Kidney (tissue), 14 donors: ENCODE measurements around the gene SLC1A5. TPM values are rescaled to one million over a fixed set of nuclear protein-coding genes. Genes with fewer than 3 reads are reported as not detected.

Source experiments
- DNase-seq, 5 donors: peaks; one replicate each; pipeline ENCODE4 v3.0.0-alpha.2; 2013 to 2020
- FAIRE-seq: peaks from 2 replicates; lab custom pipeline; 2012; peaks lifted over from hg19 to GRCh38; lab: Jason Lieb, UNC
- H3K27ac ChIP-seq, 2 donors: one replicate each; pipeline ENCODE4 v1.7.0; 2013; ENCODE audit warnings: low read depth in 2 of 2, low read length in 2 of 2, inconsistent platforms in 1 of 2
- H3K27me3 ChIP-seq: one replicate; pipeline ENCODE4 v1.7.1; 2013; ENCODE audit warnings: low read length, inconsistent platforms; ENCODE audit not compliant: control insufficient read depth, insufficient read depth
- H3K36me3 ChIP-seq, 3 donors: one replicate each; pipeline versions ENCODE4 v1.7.0 to v1.7.1; 2013; ENCODE audit warnings: low read length in 3 of 3, control low read depth in 1 of 3, inconsistent platforms in 1 of 3; ENCODE audit not compliant: insufficient read depth in 3 of 3, control insufficient read depth in 2 of 3
- H3K4me1 ChIP-seq, 3 donors: one replicate each; pipeline versions ENCODE4 v1.7.0 to v1.7.1; 2013; ENCODE audit warnings: low read length in 3 of 3, inconsistent platforms in 1 of 3, low read depth in 1 of 3; ENCODE audit not compliant: control insufficient read depth in 2 of 3, insufficient read depth in 2 of 3
- H3K4me3 ChIP-seq, 3 donors: one replicate each; pipeline versions ENCODE4 v1.7.0 to v1.8.1; 2013; ENCODE audit warnings: low read length in 3 of 3, control low read depth in 1 of 3, inconsistent platforms in 1 of 3
- H3K9ac ChIP-seq, 3 donors: one replicate each; pipeline versions ENCODE4 v1.7.0 to v1.7.1; 2013; ENCODE audit warnings: low read length in 3 of 3, control low read depth in 1 of 3, inconsistent platforms in 1 of 3
- H3K9me3 ChIP-seq, 3 donors: one replicate each; pipeline versions ENCODE4 v1.7.0 to v1.7.1; 2013; ENCODE audit warnings: low read length in 3 of 3, control low read depth in 1 of 3, inconsistent platforms in 1 of 3; ENCODE audit not compliant: control insufficient read depth in 2 of 3, insufficient read depth in 1 of 3
- CTCF ChIP-seq: IDR thresholded peaks from 3 replicates; pipeline ENCODE4 v1.5.1; 2012; ENCODE audit warnings: mild to moderate bottlenecking, moderate library complexity, borderline replicate concordance; ENCODE audit not compliant: insufficient read depth; ENCODE audit errors: extremely low read depth
- intact Hi-C: fragments of 100-400 bp; cut with DNase I; formaldehyde crosslinking; loops from one replicate; pipeline ENCODE4 v1.11.1; 2022
- polyA plus RNA-seq: library from polyadenylated mRNA; stranded (reverse); fragments of 350-450 nt; fragmentation: Illumina TruSeq; extraction: RNeasy Lipid Tissue Mini Kit (QIAGEN cat#74804); gene quantifications from one replicate; pipeline ENCODE4 v1.2.3, GENCODE V29; 2014; ENCODE audit warnings: low read depth, low replicate concordance; ENCODE audit not compliant: insufficient read depth
- total RNA-seq: library from RNA; stranded (reverse); fragmentation: NEBNext Ultra II Directional; extraction: Animal tissue kit (Norgen Biotek cat#: 25700); gene quantifications from one replicate; pipeline ENCODE4 v1.2.1, GENCODE V29; 2021
- donor health status: control.
- donor health status: control.
- donor health status: control.
- donor health status: control.
- donor health status: control.
- donor health status: DM: yes; HTN: yes; CAD: no.
- donor health status: Normal renal cell carcinoma (clear cell type).

SLC1A5 gene
- total and polyA plus RNA-seq, 2 donors from 2014 or later: 42.1 to 93.9 TPM

DNA sequence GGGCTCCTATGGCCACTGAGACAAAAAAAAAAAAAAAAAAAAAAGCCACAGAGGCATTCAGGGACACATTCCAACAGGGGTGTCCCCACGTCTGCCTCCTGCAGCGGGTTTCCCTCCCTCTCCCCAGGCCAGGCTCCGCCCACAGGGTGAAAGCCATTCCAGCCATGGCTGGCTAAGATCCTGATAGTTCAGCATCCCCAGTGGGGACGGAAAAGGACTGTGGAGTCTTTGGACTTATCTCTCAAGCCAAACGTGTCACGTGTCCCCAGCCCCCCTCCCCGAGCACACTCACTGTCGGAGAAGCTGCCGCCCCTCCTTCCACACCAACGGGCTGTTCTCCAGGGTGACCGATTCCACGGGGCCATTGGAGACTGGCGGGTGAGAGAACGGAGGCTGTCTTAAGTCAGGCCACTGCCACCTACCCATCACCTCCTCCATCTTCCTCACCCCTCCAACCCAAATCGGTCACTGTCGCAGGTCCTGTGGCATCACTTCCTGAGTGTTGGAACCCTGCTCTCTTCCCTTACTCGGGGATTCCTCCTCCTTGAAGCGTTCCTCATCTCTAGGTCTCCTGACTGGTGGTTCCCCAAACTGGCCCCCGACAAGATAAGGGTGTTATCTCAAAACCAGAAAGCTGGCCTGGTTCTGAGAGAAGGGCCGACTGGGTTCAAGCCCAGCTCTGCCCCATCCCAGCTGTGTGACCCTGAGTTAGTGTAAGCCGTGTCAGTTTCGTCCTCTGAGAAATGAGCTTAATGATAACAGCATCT lies 51.7 kb downstream of the SLC1A5 start:
- intact Hi-C loops: no loop called here
- no peak for FAIRE-seq
- Histone ChIP-seq H3K27me3 (no peaks in the 10 kb centered on the region), H3K9ac (no peak overlapping the region), H3K4me3 (no peak overlapping the region), H3K36me3 (peaks cover 0 to 22% (median 21%) of the 10 kb centered on the region in 3 donors), H3K4me1 (peaks cover 0 to 5% (median 0%) of the 10 kb centered on the region in 3 donors), H3K27ac (no peak overlapping the region), H3K9me3 (no peaks in the 10 kb centered on the region)
- TF ChIP-seq CTCF: no peak
- peak in 2 of 5 donors; percentile 56 to 87 for DNase-seq

DNA sequence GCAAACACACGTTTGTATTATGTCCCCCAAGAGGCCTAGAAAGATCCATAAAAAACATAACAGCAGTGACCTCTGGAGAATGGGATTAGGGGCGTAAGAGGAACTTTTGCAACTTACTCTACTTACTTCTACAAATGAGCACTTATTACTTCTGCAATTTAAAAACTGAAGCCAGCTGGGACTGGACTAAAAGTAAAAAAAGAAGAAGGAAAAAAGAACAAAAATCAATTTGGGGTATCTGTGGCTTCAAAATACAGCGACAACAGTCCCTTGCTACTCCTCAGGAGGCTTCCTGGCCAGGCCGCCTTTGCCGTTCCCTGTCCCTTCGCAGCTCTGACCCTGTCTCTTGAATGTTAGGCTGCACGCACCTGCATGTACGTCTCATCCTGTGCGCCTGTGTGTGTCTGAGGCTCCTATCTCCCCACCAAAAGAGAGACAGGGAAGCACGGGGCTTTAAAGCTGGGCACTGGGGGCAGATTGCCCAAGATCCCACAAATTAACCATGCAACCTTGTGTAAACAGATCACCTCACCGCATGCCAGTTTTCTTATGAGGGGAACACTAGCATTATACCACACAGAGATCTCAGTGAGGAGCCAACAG lies 54.6 kb downstream of the SLC1A5 start:
- Histone ChIP-seq H3K27me3 (no peaks in the 10 kb centered on the region), H3K27ac (no peak overlapping the region), H3K9ac (no peak overlapping the region), H3K4me3 (no peak overlapping the region), H3K9me3 (no peaks in the 10 kb centered on the region), H3K36me3 (peaks cover 0 to 40% (median 36%) of the 10 kb centered on the region in 3 donors), H3K4me1 (peaks cover 0 to 13% (median 0%) of the 10 kb centered on the region in 3 donors)
- FAIRE-seq (no peak), DNase-seq (no peak)
- no peak for TF ChIP-seq CTCF
- intact Hi-C loops: no loop called here

DNA sequence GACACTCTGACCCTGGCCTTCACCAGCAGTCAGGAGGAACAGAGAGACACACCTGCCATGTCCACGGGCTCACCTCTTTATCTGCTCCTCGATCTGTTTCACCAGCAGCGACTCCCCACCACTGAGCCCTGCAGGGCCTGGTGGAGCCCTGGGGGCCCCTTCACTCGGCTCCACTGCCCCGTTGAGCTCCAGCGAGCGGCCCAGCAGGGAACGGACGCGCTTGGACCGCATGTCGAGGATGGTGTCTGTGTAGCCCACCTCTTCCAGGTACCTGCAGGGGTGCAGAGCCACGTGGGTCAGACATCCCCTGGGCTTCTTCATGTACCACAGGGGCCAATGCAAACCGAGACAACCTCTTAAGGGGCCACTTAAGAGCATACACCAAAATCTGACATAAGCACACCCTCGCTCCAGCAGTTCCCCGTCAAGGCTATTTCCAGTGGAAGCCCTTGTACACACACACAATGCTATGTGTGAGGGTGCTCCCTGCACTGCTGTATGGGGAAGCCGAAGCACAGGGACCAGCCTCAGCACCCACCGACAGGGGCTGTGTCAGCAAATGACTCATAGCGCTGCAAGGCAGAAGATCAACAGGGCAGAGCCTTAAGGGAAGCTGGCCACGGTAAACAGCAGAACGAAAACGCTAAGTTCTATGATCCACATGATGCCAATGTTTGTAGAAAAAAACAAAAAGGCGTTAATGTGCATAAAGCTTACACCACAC lies 55.3 kb downstream of the SLC1A5 start:
- Histone ChIP-seq H3K27me3 (no peaks in the 10 kb centered on the region), H3K9me3 (no peaks in the 10 kb centered on the region), H3K27ac (no peak overlapping the region), H3K36me3 (peaks cover 0 to 42% (median 31%) of the 10 kb centered on the region in 3 donors), H3K9ac (no peak overlapping the region), H3K4me1 (peaks cover 0 to 13% (median 0%) of the 10 kb centered on the region in 3 donors), H3K4me3 (no peak overlapping the region)
- FAIRE-seq (no peak), DNase-seq (no peak)
- intact Hi-C loops: no loop called here
- no peak for TF ChIP-seq CTCF
